K562 (cell line): Measurements from ENCODE around the gene ANO10. TPM values are rescaled to one million over a fixed set of nuclear protein-coding genes. Genes with fewer than 3 reads are reported as not detected.
A peak's percentile ranks its signal among the peaks of the same experiment; 100 is the strongest.

ENCODE experiments used
- ARID1B ChIP-seq: fragments of 450-650 bp; IDR thresholded peaks from 2 replicates; pipeline ENCODE4 v1.6.1; 2016; ENCODE audit warnings: antibody characterized with exemption, mild to moderate bottlenecking, inconsistent platforms
- BCOR ChIP-seq: fragments of 450-650 bp; IDR thresholded peaks from 2 replicates; pipeline ENCODE4 v1.6.1; 2016
- CCAR2 ChIP-seq: fragments of 200-400 bp; formaldehyde crosslinking; IDR thresholded peaks from 2 replicates; pipeline ENCODE4 v1.6.1; 2017; ENCODE audit warnings: mild to moderate bottlenecking, low read depth, low read length
- CEBPB ChIP-seq: fragments of 450-650 bp; IDR thresholded peaks from 2 replicates; pipeline ENCODE4 v1.6.1; 2016; ENCODE audit warnings: missing genetic modification characterization, missing compliant biosample characterization
- DMBX1 ChIP-seq: fragments of 250-450 bp; sonication (Bioruptor Pico); IDR thresholded peaks from 2 replicates; pipeline ENCODE4 v1.8.0; 2022; ENCODE audit warnings: inconsistent platforms, mild to moderate bottlenecking, moderate library complexity, borderline replicate concordance
- EHMT2 ChIP-seq: fragments of 450-650 bp; IDR thresholded peaks from 2 replicates; pipeline ENCODE4 v1.6.1; 2018; ENCODE audit warnings: antibody characterized with exemption
- FOXK1 ChIP-seq: sonication (generic); formaldehyde crosslinking; IDR thresholded peaks from 2 replicates; pipeline ENCODE4 v1.8.0; 2022; ENCODE audit warnings: missing genetic modification reagents, mild to moderate bottlenecking, borderline replicate concordance
- GTF2E2 ChIP-seq: fragments of 200-800 bp; sonication (Bioruptor generic); IDR thresholded peaks from 2 replicates; pipeline ENCODE4 v1.6.1; 2016; ENCODE audit warnings: missing genetic modification characterization, missing compliant biosample characterization
- HDAC8 ChIP-seq: fragments of 450-650 bp; IDR thresholded peaks from 2 replicates; pipeline ENCODE4 v1.6.1; 2016; ENCODE audit warnings: mild to moderate bottlenecking, missing genetic modification characterization, moderate library complexity, missing compliant biosample characterization
- HMG20B ChIP-seq: fragments of 250-450 bp; sonication (Bioruptor Pico); IDR thresholded peaks from 2 replicates; pipeline ENCODE4 v1.5.0; 2021; ENCODE audit warnings: mild to moderate bottlenecking
- NFRKB ChIP-seq: fragments of 450-650 bp; IDR thresholded peaks from 2 replicates; pipeline ENCODE4 v1.6.1; 2016; ENCODE audit warnings: low read depth
- PTTG1 ChIP-seq: fragments of 450-650 bp; IDR thresholded peaks from 2 replicates; pipeline ENCODE4 v1.6.1; 2016; ENCODE audit warnings: low read depth, mild to moderate bottlenecking, missing genetic modification characterization, missing compliant biosample characterization
- SMAD4 ChIP-seq: fragments of 250-450 bp; sonication (Bioruptor Pico); conservative IDR thresholded peaks from 2 replicates; pipeline ENCODE4 v1.8.0; 2021; ENCODE audit warnings: inconsistent platforms, mild to moderate bottlenecking, moderate library complexity
- ZNF175 ChIP-seq: fragments of 200-800 bp; sonication (Bioruptor generic); IDR thresholded peaks from 2 replicates; pipeline ENCODE4 v1.6.1; 2016; ENCODE audit warnings: low read depth, mild to moderate bottlenecking, missing genetic modification characterization, missing compliant biosample characterization
- polyA plus RNA-seq, 8 experiments: library from polyadenylated mRNA; depleted of rRNA in 4 of 8; stranded (reverse) in 5 of 8; unstranded in 3 of 8; fragments of >200 nt; fragmentation: Nextera tagmentation in 2 of 8; fragmentation: Illumina TruSeq in 1 of 8; extraction: Ambion mirVana in 2 of 8; extraction: Trizol in 1 of 8; gene quantifications; 2 replicates each; pipeline versions ENCODE4 v1.2.1 to v1.2.3, GENCODE V29; 2011 to 2014; ENCODE audit warnings: inconsistent platforms in 1 of 8, missing spikeins in 1 of 8
- total RNA-seq, 7 experiments: library from RNA; depleted of rRNA in 6 of 7; stranded (reverse); fragments of >200 nt in 6 of 7; fragmentation: Illumina TruSeq in 2 of 7; extraction: Trizol in 2 of 7; gene quantifications; 2 replicates each; pipeline versions ENCODE4 v1.2.1 to v1.2.3, GENCODE V29; 2011 to 2021; ENCODE audit warnings: low replicate concordance in 1 of 7
- TF ChIP-seq, protein P1 (sequence below): fragments of 450-650 bp; IDR thresholded peaks from 2 replicates; pipeline ENCODE4 v1.6.1; 2016; ENCODE audit warnings: missing biosample characterization, missing genetic modification characterization
- TF ChIP-seq, protein P2 (sequence below): fragments of 150-350 bp; IDR thresholded peaks from 2 replicates; pipeline ENCODE4 v1.6.1; 2014; ENCODE audit warnings: low read depth, mild to moderate bottlenecking, low read length, borderline replicate concordance
- TF ChIP-seq, protein P3 (sequence below), 2 experiments: fragments of 450-650 bp; IDR thresholded peaks; 2 replicates each; pipeline ENCODE4 v1.6.1; 2018; ENCODE audit warnings: mild to moderate bottlenecking in 2 of 2, low read depth in 1 of 2; ENCODE audit not compliant: partially characterized antibody in 2 of 2
- TF ChIP-seq, protein P4 (sequence below): fragments of 200-800 bp; sonication (Bioruptor generic); IDR thresholded peaks from 2 replicates; pipeline ENCODE4 v1.6.1; 2017; ENCODE audit warnings: missing genetic modification characterization, missing compliant biosample characterization

ANO10 gene
- total and polyA plus RNA-seq, 9 of the 15 experiments (the other 6 are each of a cell fraction or from before 2014, with no cell fraction given) = 6.4 to 46.0 (median 32.3) TPM

DNA sequence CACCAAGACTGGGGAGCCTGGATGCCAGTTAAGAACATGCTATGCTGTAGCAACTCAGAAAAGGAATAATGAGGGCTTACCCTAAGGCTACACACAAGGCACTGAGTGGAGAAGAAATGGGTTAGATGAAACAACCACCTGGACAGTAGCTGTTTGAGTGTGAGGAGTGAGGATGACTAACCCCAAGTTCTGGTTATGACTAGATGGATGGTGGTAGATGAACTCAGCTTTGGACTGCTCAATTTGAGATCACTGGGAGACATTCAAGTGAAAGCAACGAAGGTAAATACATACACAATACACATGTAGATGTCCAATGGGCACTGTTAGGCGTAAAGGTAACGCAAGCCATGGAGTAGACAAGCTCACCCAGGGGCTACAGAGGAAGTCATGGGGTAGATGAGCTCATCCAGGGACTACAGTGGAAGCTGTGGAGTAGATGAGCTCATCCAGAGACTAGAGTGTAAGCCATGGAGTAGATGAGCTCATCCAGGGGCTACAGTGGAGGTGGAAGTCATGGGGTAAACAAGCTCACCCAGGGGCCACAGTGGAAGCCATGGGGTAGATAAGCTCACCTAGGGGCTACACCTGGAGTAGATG is 98.3 kb downstream of the ANO10 start (continued):
- TF ChIP-seq, protein P1, sequence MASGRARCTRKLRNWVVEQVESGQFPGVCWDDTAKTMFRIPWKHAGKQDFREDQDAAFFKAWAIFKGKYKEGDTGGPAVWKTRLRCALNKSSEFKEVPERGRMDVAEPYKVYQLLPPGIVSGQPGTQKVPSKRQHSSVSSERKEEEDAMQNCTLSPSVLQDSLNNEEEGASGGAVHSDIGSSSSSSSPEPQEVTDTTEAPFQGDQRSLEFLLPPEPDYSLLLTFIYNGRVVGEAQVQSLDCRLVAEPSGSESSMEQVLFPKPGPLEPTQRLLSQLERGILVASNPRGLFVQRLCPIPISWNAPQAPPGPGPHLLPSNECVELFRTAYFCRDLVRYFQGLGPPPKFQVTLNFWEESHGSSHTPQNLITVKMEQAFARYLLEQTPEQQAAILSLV (tag) = peak; percentile 40
- TF ChIP-seq, protein P2, sequence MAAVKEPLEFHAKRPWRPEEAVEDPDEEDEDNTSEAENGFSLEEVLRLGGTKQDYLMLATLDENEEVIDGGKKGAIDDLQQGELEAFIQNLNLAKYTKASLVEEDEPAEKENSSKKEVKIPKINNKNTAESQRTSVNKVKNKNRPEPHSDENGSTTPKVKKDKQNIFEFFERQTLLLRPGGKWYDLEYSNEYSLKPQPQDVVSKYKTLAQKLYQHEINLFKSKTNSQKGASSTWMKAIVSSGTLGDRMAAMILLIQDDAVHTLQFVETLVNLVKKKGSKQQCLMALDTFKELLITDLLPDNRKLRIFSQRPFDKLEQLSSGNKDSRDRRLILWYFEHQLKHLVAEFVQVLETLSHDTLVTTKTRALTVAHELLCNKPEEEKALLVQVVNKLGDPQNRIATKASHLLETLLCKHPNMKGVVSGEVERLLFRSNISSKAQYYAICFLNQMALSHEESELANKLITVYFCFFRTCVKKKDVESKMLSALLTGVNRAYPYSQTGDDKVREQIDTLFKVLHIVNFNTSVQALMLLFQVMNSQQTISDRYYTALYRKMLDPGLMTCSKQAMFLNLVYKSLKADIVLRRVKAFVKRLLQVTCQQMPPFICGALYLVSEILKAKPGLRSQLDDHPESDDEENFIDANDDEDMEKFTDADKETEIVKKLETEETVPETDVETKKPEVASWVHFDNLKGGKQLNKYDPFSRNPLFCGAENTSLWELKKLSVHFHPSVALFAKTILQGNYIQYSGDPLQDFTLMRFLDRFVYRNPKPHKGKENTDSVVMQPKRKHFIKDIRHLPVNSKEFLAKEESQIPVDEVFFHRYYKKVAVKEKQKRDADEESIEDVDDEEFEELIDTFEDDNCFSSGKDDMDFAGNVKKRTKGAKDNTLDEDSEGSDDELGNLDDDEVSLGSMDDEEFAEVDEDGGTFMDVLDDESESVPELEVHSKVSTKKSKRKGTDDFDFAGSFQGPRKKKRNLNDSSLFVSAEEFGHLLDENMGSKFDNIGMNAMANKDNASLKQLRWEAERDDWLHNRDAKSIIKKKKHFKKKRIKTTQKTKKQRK = no peak
- TF ChIP-seq CEBPB (tag) (no peak), HMG20B (CRISPR knock-in tag) (no peak), HDAC8 (tag) (0 out of 2 replicates have a peak, but pooled peaks have one; percentile 62), ARID1B (peak; percentile 48), PTTG1 (tag) (peak; percentile 48; the same call in 1 of the 2 replicates), FOXK1 (CRISPR knock-in tag) (peak; percentile 59; the same call in 1 of the 2 replicates), EHMT2 (peak; percentile 42; the same call in 1 of the 2 replicates), ZNF175 (CRISPR knock-in tag) (peak; percentile 93), SMAD4 (CRISPR knock-in tag) (0 out of 2 replicates have a peak, but pooled peaks have one; percentile 29), GTF2E2 (no peak), CCAR2 (no peak), NFRKB (peak; percentile 85; the same call in 1 of the 2 replicates), DMBX1 (CRISPR knock-in tag) (peak; percentile 69; the same call in 1 of the 2 replicates), BCOR (no peak)
- TF ChIP-seq, protein P3, sequence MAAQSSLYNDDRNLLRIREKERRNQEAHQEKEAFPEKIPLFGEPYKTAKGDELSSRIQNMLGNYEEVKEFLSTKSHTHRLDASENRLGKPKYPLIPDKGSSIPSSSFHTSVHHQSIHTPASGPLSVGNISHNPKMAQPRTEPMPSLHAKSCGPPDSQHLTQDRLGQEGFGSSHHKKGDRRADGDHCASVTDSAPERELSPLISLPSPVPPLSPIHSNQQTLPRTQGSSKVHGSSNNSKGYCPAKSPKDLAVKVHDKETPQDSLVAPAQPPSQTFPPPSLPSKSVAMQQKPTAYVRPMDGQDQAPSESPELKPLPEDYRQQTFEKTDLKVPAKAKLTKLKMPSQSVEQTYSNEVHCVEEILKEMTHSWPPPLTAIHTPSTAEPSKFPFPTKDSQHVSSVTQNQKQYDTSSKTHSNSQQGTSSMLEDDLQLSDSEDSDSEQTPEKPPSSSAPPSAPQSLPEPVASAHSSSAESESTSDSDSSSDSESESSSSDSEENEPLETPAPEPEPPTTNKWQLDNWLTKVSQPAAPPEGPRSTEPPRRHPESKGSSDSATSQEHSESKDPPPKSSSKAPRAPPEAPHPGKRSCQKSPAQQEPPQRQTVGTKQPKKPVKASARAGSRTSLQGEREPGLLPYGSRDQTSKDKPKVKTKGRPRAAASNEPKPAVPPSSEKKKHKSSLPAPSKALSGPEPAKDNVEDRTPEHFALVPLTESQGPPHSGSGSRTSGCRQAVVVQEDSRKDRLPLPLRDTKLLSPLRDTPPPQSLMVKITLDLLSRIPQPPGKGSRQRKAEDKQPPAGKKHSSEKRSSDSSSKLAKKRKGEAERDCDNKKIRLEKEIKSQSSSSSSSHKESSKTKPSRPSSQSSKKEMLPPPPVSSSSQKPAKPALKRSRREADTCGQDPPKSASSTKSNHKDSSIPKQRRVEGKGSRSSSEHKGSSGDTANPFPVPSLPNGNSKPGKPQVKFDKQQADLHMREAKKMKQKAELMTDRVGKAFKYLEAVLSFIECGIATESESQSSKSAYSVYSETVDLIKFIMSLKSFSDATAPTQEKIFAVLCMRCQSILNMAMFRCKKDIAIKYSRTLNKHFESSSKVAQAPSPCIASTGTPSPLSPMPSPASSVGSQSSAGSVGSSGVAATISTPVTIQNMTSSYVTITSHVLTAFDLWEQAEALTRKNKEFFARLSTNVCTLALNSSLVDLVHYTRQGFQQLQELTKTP (IDR thresholded peaks at IDR 0.05; ENCODE audit: low read depth in 1 of 2, partially characterized antibody in 2 of 2) = peak in 1 of 2 experiments; percentile 25
- TF ChIP-seq, protein P4, sequence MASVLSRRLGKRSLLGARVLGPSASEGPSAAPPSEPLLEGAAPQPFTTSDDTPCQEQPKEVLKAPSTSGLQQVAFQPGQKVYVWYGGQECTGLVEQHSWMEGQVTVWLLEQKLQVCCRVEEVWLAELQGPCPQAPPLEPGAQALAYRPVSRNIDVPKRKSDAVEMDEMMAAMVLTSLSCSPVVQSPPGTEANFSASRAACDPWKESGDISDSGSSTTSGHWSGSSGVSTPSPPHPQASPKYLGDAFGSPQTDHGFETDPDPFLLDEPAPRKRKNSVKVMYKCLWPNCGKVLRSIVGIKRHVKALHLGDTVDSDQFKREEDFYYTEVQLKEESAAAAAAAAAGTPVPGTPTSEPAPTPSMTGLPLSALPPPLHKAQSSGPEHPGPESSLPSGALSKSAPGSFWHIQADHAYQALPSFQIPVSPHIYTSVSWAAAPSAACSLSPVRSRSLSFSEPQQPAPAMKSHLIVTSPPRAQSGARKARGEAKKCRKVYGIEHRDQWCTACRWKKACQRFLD (CRISPR knock-in tag) = peak; percentile 92; the same call in 1 of the 2 replicates
